GM21619 (cell line): ENCODE data around the gene CNRIP1.

Source experiments
- ATAC-seq: cut with Tn5 transposase; IDR thresholded peaks from one replicate; pipeline ENCODE4 v1.9.1; 2021; ENCODE audit not compliant: unreplicated experiment

The CNRIP1 gene

GRCh38 chr2:68293755-68294154 lies 26.0 kb downstream of the CNRIP1 start:
- no peak for ATAC-seq

GRCh38 chr2:68293024-68293423 lies 26.7 kb downstream of the CNRIP1 start:
- no peak for ATAC-seq

- ATAC-seq: no peak
Measured at GRCh38 chr2:68292108-68292710, 27.5 kb downstream of the CNRIP1 start.

GRCh38 chr2:68291314-68291713 lies 28.4 kb downstream of the CNRIP1 start:
- ATAC-seq: no peak

GRCh38 chr2:68290901-68291300 lies 28.8 kb downstream of the CNRIP1 start:
- ATAC-seq: no peak

GRCh38 chr2:68287580-68288441 lies 31.9 kb downstream of the CNRIP1 start:
- ATAC-seq: no peak

- ATAC-seq: no peak
Measured at GRCh38 chr2:68284896-68285295, 34.9 kb downstream of the CNRIP1 start.

- no peak for ATAC-seq
Measured at GRCh38 chr2:68283419-68283812, 36.3 kb downstream of the CNRIP1 start.

GRCh38 chr2:68282811-68283418 lies 36.8 kb downstream of the CNRIP1 start:
- no peak for ATAC-seq

- no peak for ATAC-seq
Measured at GRCh38 chr2:68280796-68281195, 39.0 kb downstream of the CNRIP1 start.

- ATAC-seq: no peak
Measured at GRCh38 chr2:68280348-68280747, 39.4 kb downstream of the CNRIP1 start.

GRCh38 chr2:68279691-68280090 lies 40.1 kb downstream of the CNRIP1 start:
- no peak for ATAC-seq

- no peak for ATAC-seq
Measured at GRCh38 chr2:68278169-68278568, 41.6 kb downstream of the CNRIP1 start.

- no peak for ATAC-seq
Measured at GRCh38 chr2:68274022-68274421, 45.7 kb downstream of the CNRIP1 start.

GRCh38 chr2:68272246-68272994 lies 47.3 kb downstream of the CNRIP1 start:
- no peak for ATAC-seq

- ATAC-seq: no peak
Measured at GRCh38 chr2:68266655-68267054, 53.1 kb downstream of the CNRIP1 start.

GRCh38 chr2:68263632-68264031 lies 56.1 kb downstream of the CNRIP1 start:
- ATAC-seq: no peak

- ATAC-seq: no peak
Measured at GRCh38 chr2:68258851-68259250, 60.9 kb downstream of the CNRIP1 start.

GRCh38 chr2:68256093-68256450 lies 63.7 kb downstream of the CNRIP1 start:
- no peak for ATAC-seq

- ATAC-seq: no peak
Measured at GRCh38 chr2:68253219-68254068, 66.3 kb downstream of the CNRIP1 start.
